Chondrocyte (in vitro differentiated cells): Measurements from ENCODE around the gene WASF3. TPM values are rescaled to one million over a fixed set of nuclear protein-coding genes. Genes with fewer than 3 reads are reported as not detected.

Experiments
- DNase-seq: peaks from one replicate; pipeline ENCODE4 v3.0.0; 2021; ENCODE audit warnings: mixed read lengths, low spot score
- H3K27ac Mint-ChIP-seq: one replicate; pipeline ENCODE4 v1.8.0; 2021; ENCODE audit warnings: mild to moderate bottlenecking, moderate library complexity, mixed read lengths; ENCODE audit not compliant: unreplicated experiment
- H3K27me3 Mint-ChIP-seq: 2 replicates; pipeline ENCODE4 v1.8.0; 2021; ENCODE audit warnings: low read depth, mixed read lengths
- H3K36me3 Mint-ChIP-seq: 2 replicates; pipeline ENCODE4 v1.8.0; 2021; ENCODE audit warnings: low read depth, mixed read lengths
- H3K4me1 Mint-ChIP-seq: 2 replicates; pipeline ENCODE4 v1.8.0; 2021; ENCODE audit warnings: low read depth, mild to moderate bottlenecking, mixed read lengths
- H3K4me3 Mint-ChIP-seq: one replicate; pipeline ENCODE4 v1.8.0; 2021; ENCODE audit warnings: mild to moderate bottlenecking, moderate library complexity, mixed read lengths; ENCODE audit not compliant: unreplicated experiment
- H3K9me3 Mint-ChIP-seq: 2 replicates; pipeline ENCODE4 v1.8.0; 2021; ENCODE audit warnings: low read depth, mixed read lengths
- CTCF ChIP-seq: fragments of 200-600 bp; sonication (generic); IDR thresholded peaks from 2 replicates; pipeline ENCODE4 v1.5.0; 2021; ENCODE audit warnings: antibody characterized with exemption, mild to moderate bottlenecking, moderate library complexity
- total RNA-seq: library from RNA; stranded (reverse); gene quantifications from 3 replicates; pipeline ENCODE4 v1.2.1, GENCODE V29; 2021

Gene WASF3
- total RNA-seq, 1 donor from 2014 or later: 23.6 TPM

GRCh38 chr13:26587251-26587650 lies 29.8 kb downstream of the WASF3 start:
- no peak for TF ChIP-seq CTCF
- Mint-ChIP-seq H3K27ac (peak overlapping the region; percentile 29), H3K27me3 (no peaks in the 10 kb centered on the region), H3K36me3 (no peaks in the 10 kb centered on the region), H3K4me3 (no peak overlapping the region), H3K9me3 (no peaks in the 10 kb centered on the region), H3K4me1 (peaks cover 63% of the 10 kb centered on the region)
- no peak for DNase-seq

DNA sequence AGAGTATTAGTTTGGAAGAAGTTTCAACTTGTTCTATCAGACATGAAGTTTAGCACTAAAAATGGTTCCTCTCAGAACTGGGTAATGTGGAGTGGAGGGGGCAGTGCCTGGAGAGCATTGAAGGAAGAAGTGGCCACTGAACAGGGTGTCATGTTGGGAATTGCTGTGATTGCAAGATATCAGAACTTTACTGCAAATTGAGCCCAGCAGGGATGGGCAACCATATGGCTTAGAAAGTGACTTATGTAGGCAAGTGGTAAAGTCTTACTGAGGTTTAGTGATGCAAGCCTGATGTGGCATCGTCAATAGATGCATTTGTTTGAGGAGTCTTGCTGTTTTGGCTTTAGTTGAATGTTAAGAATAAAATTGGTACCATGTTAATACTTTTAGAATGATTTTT lies 31.7 kb downstream of the WASF3 start:
- Mint-ChIP-seq H3K27ac (no peak overlapping the region), H3K9me3 (no peaks in the 10 kb centered on the region), H3K36me3 (no peaks in the 10 kb centered on the region)

GRCh38 chr13:26589754-26590153 lies 32.3 kb downstream of the WASF3 start:
- Mint-ChIP-seq H3K9me3 (no peaks in the 10 kb centered on the region), H3K27ac (peak overlapping the region; percentile 8), H3K27me3 (no peaks in the 10 kb centered on the region), H3K4me3 (no peak overlapping the region), H3K4me1 (peaks cover 47% of the 10 kb centered on the region), H3K36me3 (no peaks in the 10 kb centered on the region)
- no peak for DNase-seq
- no peak for TF ChIP-seq CTCF

More for the DNA sequence above, 31.7 kb downstream of the WASF3 start:
- no peak for TF ChIP-seq CTCF
- DNase-seq: no peak
- H3K4me1 Mint-ChIP-seq: peaks cover 49% of the 10 kb centered on the region
- H3K27me3 Mint-ChIP-seq: no peaks in the 10 kb centered on the region
- no peak overlapping the region for H3K4me3 Mint-ChIP-seq

DNA sequence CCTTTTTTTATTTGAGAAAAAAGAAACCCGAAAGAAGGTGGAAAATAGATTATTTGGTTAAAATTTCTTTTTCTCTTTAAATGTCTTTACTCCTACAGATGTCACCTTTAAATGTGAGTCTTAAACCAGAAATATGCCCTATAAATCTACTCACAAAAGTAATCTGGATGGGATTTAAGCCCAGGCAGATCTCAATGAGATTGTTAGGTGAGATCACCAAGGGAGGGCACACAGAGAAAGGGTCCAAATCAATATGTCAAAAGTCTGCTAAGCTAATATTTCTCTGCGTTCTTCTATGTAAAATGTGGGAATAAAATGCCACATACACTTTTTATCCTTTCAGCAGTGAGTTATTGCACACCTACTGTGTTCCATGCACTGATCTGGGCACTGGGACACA lies 32.9 kb downstream of the WASF3 start:
- no peak overlapping the region for H3K27ac Mint-ChIP-seq
- H3K4me3 Mint-ChIP-seq: no peak overlapping the region
- H3K9me3 Mint-ChIP-seq: no peaks in the 10 kb centered on the region
- H3K4me1 Mint-ChIP-seq: peaks cover 42% of the 10 kb centered on the region
- no peak for DNase-seq
- H3K36me3 Mint-ChIP-seq: no peaks in the 10 kb centered on the region
- H3K27me3 Mint-ChIP-seq: no peaks in the 10 kb centered on the region
- no peak for TF ChIP-seq CTCF

GRCh38 chr13:26590951-26591350 lies 33.5 kb downstream of the WASF3 start:
- no peaks in the 10 kb centered on the region for H3K9me3 Mint-ChIP-seq
- no peak overlapping the region for H3K4me3 Mint-ChIP-seq
- no peak for DNase-seq
- no peaks in the 10 kb centered on the region for H3K36me3 Mint-ChIP-seq
- H3K27me3 Mint-ChIP-seq: no peaks in the 10 kb centered on the region
- peaks cover 38% of the 10 kb centered on the region for H3K4me1 Mint-ChIP-seq
- TF ChIP-seq CTCF: no peak
- H3K27ac Mint-ChIP-seq: no peak overlapping the region
